OCI-LY3 (cell line): ENCODE measurements around the gene GLT1D1.

Experiments used
- CTCF ChIP-seq: fragments of 200-600, 300-600 bp; sonication (generic); IDR thresholded peaks from 2 replicates; pipeline ENCODE4 v1.5.1; 2014; ENCODE audit warnings: antibody characterized with exemption, low read length, low read depth
- EZH2phosphoT487 ChIP-seq: fragments of 200-600 bp; shearing (Covaris generic); IDR thresholded peaks from 2 replicates; pipeline ENCODE4 v1.6.1; 2018; ENCODE audit warnings: antibody characterized with exemption, mixed run types, low read depth

GRCh38 chr12:128823216-128823915 lies 29.9 kb upstream of the GLT1D1 start:
- TF ChIP-seq CTCF (no peak), EZH2phosphoT487 (no peak)
